Kidney (tissue), 14 donors: Measurements from ENCODE around the gene PP2D1. TPM values are rescaled to one million over a fixed set of nuclear protein-coding genes. Genes with fewer than 3 reads are reported as not detected.

Source experiments
- DNase-seq, 5 donors: peaks; one replicate each; pipeline ENCODE4 v3.0.0-alpha.2; 2013 to 2020
- FAIRE-seq: peaks from 2 replicates; lab custom pipeline; 2012; peaks lifted over from hg19 to GRCh38; lab: Jason Lieb, UNC
- H3K27ac ChIP-seq, 2 donors: one replicate each; pipeline ENCODE4 v1.7.0; 2013; ENCODE audit warnings: low read depth in 2 of 2, low read length in 2 of 2, inconsistent platforms in 1 of 2
- H3K27me3 ChIP-seq: one replicate; pipeline ENCODE4 v1.7.1; 2013; ENCODE audit warnings: low read length, inconsistent platforms; ENCODE audit not compliant: control insufficient read depth, insufficient read depth
- H3K36me3 ChIP-seq, 3 donors: one replicate each; pipeline versions ENCODE4 v1.7.0 to v1.7.1; 2013; ENCODE audit warnings: low read length in 3 of 3, control low read depth in 1 of 3, inconsistent platforms in 1 of 3; ENCODE audit not compliant: insufficient read depth in 3 of 3, control insufficient read depth in 2 of 3
- H3K4me1 ChIP-seq, 3 donors: one replicate each; pipeline versions ENCODE4 v1.7.0 to v1.7.1; 2013; ENCODE audit warnings: low read length in 3 of 3, inconsistent platforms in 1 of 3, low read depth in 1 of 3; ENCODE audit not compliant: control insufficient read depth in 2 of 3, insufficient read depth in 2 of 3
- H3K4me3 ChIP-seq, 3 donors: one replicate each; pipeline versions ENCODE4 v1.7.0 to v1.8.1; 2013; ENCODE audit warnings: low read length in 3 of 3, control low read depth in 1 of 3, inconsistent platforms in 1 of 3
- H3K9ac ChIP-seq, 3 donors: one replicate each; pipeline versions ENCODE4 v1.7.0 to v1.7.1; 2013; ENCODE audit warnings: low read length in 3 of 3, control low read depth in 1 of 3, inconsistent platforms in 1 of 3
- H3K9me3 ChIP-seq, 3 donors: one replicate each; pipeline versions ENCODE4 v1.7.0 to v1.7.1; 2013; ENCODE audit warnings: low read length in 3 of 3, control low read depth in 1 of 3, inconsistent platforms in 1 of 3; ENCODE audit not compliant: control insufficient read depth in 2 of 3, insufficient read depth in 1 of 3
- intact Hi-C: fragments of 100-400 bp; cut with DNase I; formaldehyde crosslinking; loops from one replicate; pipeline ENCODE4 v1.11.1; 2022
- polyA plus RNA-seq: library from polyadenylated mRNA; stranded (reverse); fragments of 350-450 nt; fragmentation: Illumina TruSeq; extraction: RNeasy Lipid Tissue Mini Kit (QIAGEN cat#74804); gene quantifications from one replicate; pipeline ENCODE4 v1.2.3, GENCODE V29; 2014; ENCODE audit warnings: low read depth, low replicate concordance; ENCODE audit not compliant: insufficient read depth
- total RNA-seq: library from RNA; stranded (reverse); fragmentation: NEBNext Ultra II Directional; extraction: Animal tissue kit (Norgen Biotek cat#: 25700); gene quantifications from one replicate; pipeline ENCODE4 v1.2.1, GENCODE V29; 2021
- TF ChIP-seq, protein P1 (sequence below): IDR thresholded peaks from 3 replicates; pipeline ENCODE4 v1.5.1; 2012; ENCODE audit warnings: mild to moderate bottlenecking, moderate library complexity, borderline replicate concordance; ENCODE audit not compliant: insufficient read depth; ENCODE audit errors: extremely low read depth
- donor health status: control.
- donor health status: control.
- donor health status: control.
- donor health status: control.
- donor health status: control.
- donor health status: DM: yes; HTN: yes; CAD: no.
- donor health status: Normal renal cell carcinoma (clear cell type).

The PP2D1 gene
- total and polyA plus RNA-seq, 2 donors from 2014 or later, result not detected

DNA sequence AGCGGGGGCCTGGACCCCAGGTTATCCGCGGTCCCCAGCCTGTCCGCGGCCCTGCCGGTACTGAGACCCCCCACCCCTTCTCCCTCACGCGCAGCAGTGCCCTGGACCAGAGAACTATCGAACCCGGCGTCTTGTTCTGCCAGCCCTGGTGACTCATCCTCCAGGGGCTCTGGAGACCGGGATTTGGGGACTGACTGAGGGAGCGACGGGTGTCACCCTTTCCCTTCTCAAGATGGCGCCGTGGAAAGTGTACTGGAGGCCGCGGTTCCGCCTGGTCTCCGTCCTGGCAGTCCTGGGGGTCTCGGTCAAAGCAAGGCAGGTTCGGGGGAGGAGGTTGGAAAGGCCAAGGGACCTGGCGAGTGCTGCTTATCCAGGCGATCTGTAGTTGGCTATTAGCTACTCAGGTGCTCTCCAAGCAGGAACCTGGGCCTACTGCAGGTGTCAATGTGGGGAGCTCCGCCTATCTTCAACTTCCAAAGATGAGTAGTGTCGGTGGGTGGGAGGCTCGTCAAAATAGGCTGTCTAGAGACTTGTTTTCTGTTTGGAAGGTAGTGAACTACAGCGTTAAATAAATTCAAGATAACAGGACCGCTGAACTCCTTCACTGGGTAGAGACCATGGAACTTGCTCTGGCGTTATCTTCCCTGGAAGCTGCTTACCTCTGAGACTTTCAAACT, 64.4 kb downstream of the PP2D1 start:
- peak overlapping the region; percentile 98 for H3K27ac ChIP-seq
- TF ChIP-seq, protein P1, sequence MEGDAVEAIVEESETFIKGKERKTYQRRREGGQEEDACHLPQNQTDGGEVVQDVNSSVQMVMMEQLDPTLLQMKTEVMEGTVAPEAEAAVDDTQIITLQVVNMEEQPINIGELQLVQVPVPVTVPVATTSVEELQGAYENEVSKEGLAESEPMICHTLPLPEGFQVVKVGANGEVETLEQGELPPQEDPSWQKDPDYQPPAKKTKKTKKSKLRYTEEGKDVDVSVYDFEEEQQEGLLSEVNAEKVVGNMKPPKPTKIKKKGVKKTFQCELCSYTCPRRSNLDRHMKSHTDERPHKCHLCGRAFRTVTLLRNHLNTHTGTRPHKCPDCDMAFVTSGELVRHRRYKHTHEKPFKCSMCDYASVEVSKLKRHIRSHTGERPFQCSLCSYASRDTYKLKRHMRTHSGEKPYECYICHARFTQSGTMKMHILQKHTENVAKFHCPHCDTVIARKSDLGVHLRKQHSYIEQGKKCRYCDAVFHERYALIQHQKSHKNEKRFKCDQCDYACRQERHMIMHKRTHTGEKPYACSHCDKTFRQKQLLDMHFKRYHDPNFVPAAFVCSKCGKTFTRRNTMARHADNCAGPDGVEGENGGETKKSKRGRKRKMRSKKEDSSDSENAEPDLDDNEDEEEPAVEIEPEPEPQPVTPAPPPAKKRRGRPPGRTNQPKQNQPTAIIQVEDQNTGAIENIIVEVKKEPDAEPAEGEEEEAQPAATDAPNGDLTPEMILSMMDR, result no peak
- FAIRE-seq (no peak), DNase-seq (peak in 3 of 5 donors; percentile 60 to 75 (median 73))
- intact Hi-C loops, result no loop called here
- H3K36me3 ChIP-seq, result peaks cover 0 to 6% (median 0%) of the 10 kb centered on the region in 3 donors
- H3K9me3 ChIP-seq, result no peaks in the 10 kb centered on the region
- H3K4me1 ChIP-seq, result peaks cover 2 to 12% (median 10%) of the 10 kb centered on the region in 3 donors
- H3K9ac ChIP-seq, result peak overlapping the region; percentile 69 to 97 (median 83)
- H3K4me3 ChIP-seq, result peak overlapping the region; percentile 71 to 96 (median 86)
- no peaks in the 10 kb centered on the region for H3K27me3 ChIP-seq

DNA sequence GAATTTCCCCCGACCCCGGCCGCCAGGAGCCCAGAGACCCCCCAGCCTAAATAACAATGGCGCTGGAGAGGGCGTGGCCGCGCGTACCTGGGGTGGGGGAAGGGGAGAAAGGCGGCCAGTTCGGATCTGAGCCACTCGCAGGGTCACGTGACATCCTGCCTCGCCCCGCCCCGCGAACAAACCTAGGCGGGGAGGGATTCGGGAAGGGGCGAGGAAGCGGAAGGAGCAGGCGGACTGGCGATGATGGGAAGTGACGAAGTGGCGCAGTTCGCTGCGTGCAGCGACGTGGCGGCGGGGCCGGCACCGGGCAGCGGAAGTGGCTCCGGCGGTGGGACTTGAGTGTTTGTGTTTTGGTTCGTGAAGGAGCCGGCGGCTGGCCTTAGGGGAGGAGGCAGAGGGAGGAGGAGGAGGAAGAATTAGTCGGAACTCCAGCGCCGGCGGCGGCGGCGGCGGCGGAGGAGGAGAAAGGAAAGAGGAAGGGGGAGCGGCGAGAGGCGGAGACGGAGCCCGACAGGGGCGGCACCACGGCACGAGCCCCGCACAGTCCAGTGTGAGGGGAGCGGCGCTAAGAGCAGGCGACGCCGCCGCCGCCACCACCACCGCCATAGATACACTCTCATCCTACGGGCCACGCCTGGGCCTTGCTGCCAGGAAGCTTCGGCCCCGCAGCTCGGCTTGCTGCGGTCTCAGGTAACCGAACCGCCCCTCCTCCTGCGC, 65.1 kb downstream of the PP2D1 start, which contains the start of gene RAB5A:
Gene RAB5A, plus strand, starts transcription at position 266 of the 717 bp plus-strand sequence. CDS start 3,802 bp downstream, outside the sequence.
- intact Hi-C loops, result no loop called here
- Histone ChIP-seq H3K36me3 (peaks cover 0 to 6% (median 0%) of the 10 kb centered on the region in 3 donors), H3K4me3 (peak within 1 kb of the TSS; percentile 71 to 96 (median 86)), H3K27ac (peak within 1 kb of the TSS; percentile 98), H3K27me3 (no peaks in the 10 kb centered on the region), H3K9me3 (no peaks in the 10 kb centered on the region), H3K9ac (peak within 1 kb of the TSS; percentile 69 to 97 (median 86)), H3K4me1 (peaks cover 2 to 12% (median 10%) of the 10 kb centered on the region in 3 donors)
- DNase-seq (peak; percentile 99 to 100 (median 99)), FAIRE-seq (peak; percentile 97)
- TF ChIP-seq, protein P1, result no peak

DNA sequence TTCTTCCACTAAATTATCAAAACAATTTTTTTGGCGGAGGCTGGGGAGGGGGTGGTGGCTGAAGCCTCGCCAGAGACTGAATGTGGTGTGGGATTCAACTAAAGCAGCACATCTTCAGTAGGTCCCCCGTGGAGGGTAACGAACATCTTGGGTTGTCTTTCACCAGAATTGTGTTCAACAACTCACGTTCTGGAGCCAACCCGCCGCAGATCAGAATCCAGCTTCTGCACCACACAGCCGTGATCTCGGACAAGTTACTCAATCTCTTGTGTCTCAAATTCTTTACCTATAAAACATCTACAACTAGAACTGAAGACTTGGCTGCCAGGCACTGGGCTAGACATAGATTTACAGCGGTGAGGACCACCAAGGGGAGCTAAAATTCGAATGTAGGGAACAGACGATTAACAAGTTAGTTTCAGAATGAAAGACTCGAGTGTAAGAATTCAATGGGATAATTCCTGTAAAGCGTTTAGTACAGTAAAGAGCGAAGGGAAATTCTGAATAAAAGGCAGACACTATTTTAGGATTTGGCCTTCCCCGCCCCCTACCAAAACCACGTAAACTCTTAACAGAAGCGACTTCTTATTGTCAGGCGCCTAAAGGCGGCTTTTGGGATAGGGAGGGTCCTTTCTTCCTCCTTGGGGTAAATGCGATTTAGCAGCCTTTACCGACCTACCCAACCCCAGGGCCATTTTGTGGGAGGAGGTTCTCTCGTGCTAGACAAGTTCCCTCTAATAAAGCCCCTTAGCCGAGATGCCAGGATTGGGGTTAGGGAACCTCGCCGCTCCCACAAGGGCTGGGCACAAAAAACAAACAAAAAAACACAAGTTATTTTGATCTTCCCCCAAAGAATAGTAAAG, 65.9 kb downstream of the PP2D1 start:
- DNase-seq, result peak in 2 of 5 donors; percentile 12 to 56
- peak overlapping the region; percentile 71 to 86 (median 85) for H3K4me3 ChIP-seq
- H3K9ac ChIP-seq, result peak overlapping the region; percentile 67 to 97 (median 86)
- peaks cover 0 to 4% (median 0%) of the 10 kb centered on the region in 3 donors for H3K36me3 ChIP-seq
- H3K27ac ChIP-seq, result peak overlapping the region; percentile 98
- H3K27me3 ChIP-seq, result no peaks in the 10 kb centered on the region
- no peak for FAIRE-seq
- TF ChIP-seq, protein P1, result no peak
- intact Hi-C loops, result no loop called here
- H3K4me1 ChIP-seq, result peaks cover 2 to 12% (median 10%) of the 10 kb centered on the region in 3 donors
- no peaks in the 10 kb centered on the region for H3K9me3 ChIP-seq
